Neural progenitor cell (in vitro differentiated cells): ENCODE measurements around the gene MUC5AC.

ENCODE experiments used
- CTCF ChIP-seq: fragments of 200-600 bp; sonication (generic); IDR thresholded peaks from 2 replicates; pipeline ENCODE4 v1.5.1; 2017; ENCODE audit warnings: antibody characterized with exemption, mild to moderate bottlenecking
- EZH2phosphoT487 ChIP-seq: fragments of 200-600 bp; sonication (generic); IDR thresholded peaks from 2 replicates; pipeline ENCODE4 v1.6.1; 2017; ENCODE audit warnings: antibody characterized with exemption

- no peak for TF ChIP-seq CTCF
- no peak for TF ChIP-seq EZH2phosphoT487
Measured at GRCh38 chr11:1167751-1168231, 10.0 kb downstream of the MUC5AC start.
